ENCODE measurements around the gene SLC25A48.
A peak's percentile ranks its signal among the peaks of the same experiment; 100 is the strongest.

Gene SLC25A48

DNA sequence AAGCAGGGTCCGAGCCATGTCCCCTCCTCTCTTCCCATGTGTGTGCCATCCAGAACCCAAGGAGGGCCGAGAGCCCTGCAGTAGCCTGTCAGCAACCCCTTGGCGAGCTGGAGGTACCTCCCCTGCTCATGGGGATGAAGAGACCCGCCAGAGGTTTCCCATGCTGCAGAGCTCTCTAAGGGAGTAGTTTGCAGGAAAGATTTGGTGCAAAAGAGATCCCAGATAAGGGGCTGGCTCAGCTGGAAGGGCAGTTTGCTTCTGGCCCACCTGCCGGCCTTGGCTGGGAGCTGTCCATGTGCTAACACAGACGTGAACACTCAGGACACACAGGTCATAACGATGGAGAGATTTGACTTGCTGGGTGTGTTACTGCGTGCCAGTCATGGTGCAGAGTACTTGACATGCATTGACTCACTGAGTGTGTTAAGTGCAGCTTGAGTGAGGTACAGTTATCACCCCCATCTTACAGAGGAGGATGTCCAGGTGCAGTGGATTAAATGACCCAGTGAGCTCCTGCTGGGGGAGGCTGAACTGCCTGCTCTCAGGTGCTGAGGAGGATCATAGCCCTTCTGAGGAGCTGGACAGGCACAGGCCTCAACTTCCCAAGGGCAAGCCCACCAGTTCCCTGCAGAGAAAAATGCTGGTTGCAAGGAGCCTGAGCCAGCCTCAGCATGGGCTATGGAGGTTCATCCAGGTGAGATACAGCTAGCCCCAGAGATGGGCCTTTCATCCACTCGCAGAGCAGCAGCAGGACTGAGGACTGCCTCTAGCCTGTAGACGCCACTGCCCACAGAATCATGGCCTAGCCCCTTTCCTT, 6.3 kb upstream of the SLC25A48 start:
- TF ChIP-seq Cebpa-rat (IDR thresholded peaks at IDR 0.05), result no peak
- peaks cover 0 to 11% (median 0%) of the 10 kb centered on the region in 11 experiments; a peak in 3 of 22 replicates for H3K27me3 ChIP-seq

DNA sequence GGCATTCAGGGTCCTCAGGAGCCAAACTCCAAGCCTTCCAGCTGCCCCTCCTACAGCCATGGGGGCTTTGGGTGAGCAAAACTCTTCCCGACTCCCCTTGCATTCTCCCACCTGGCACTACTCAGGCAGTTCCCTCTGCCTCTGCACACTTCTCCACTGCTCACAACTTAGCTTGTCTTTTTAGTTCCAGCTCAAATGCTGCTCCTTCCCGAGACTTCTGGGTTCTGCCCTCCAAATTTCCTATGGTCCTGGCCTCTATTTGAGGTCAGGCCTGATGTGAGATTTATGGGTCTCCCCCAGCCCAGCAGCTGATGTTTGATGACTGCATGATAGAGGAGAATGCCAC, 5.7 kb upstream of the SLC25A48 start:
- Histone ChIP-seq H4K20me1 (peaks cover 0 to 5% (median 0%) of the 10 kb centered on the region in 11 experiments; a peak in 3 of 22 replicates), H3K4me1 (no peaks in the 10 kb centered on the region), H3K4me2 (no peak overlapping the region), H3K36me3 (no peaks in the 10 kb centered on the region), H3K9me3 (replicated peaks in 1 of 11) (no peaks in the 10 kb centered on the region), H3K27me3 (peaks cover under 1 to 15% (median 2%) of the 10 kb centered on the region in 11 experiments; a peak in 17 of 22 replicates), H3K4me3 (no peak overlapping the region), H3K9ac (no peak overlapping the region), H3K27ac (no peak overlapping the region)
- TF ChIP-seq Cebpa-rat (IDR thresholded peaks at IDR 0.05), result no peak

More for the DNA sequence above, 6.3 kb upstream of the SLC25A48 start:
- Histone ChIP-seq H3K36me3 (no peaks in the 10 kb centered on the region), H3K27ac (no peak overlapping the region), H3K9me3 (replicated peaks in 1 of 11) (no peaks in the 10 kb centered on the region), H3K9ac (no peak overlapping the region), H3K4me2 (no peak overlapping the region), H3K4me1 (no peaks in the 10 kb centered on the region), H4K20me1 (peaks cover 0 to 5% (median 0%) of the 10 kb centered on the region in 11 experiments; a peak in 2 of 22 replicates), H3K4me3 (no peak overlapping the region)

DNA sequence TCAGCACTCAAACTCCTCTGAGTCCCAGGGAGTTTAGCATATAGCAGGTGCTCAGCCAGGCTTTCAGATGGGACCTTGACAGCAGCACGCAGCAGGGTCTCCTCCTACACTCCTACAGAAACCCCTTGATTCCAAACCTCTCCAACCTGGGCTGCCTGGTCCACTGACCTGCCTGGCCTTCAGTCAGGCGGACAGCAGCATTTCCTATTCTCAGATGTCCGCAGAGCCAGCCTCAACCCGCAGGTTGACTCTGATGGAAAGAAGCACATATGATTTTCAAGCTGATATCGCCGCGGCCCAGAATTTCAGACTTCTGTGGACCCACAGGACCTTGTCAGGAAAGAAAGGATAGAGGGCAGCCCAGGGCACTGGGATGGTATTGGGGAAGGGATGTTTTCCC, 5.3 kb upstream of the SLC25A48 start:
- peaks cover 0 to 7% (median 0%) of the 10 kb centered on the region in 11 experiments; a peak in 4 of 22 replicates for H4K20me1 ChIP-seq
- H3K36me3 ChIP-seq, result no peaks in the 10 kb centered on the region
- H3K27ac ChIP-seq, result no peak overlapping the region
- no peaks in the 10 kb centered on the region for H3K9me3 ChIP-seq (replicated peaks in 1 of 11)
- H3K9ac ChIP-seq, result no peak overlapping the region
- peaks cover 0 to 1% (median 0%) of the 10 kb centered on the region in 10 experiments; a peak in 2 of 20 replicates for H3K4me1 ChIP-seq
- H3K4me3 ChIP-seq, result no peak overlapping the region
- TF ChIP-seq Cebpa-rat (IDR thresholded peaks at IDR 0.05), result no peak
- H3K4me2 ChIP-seq, result no peak overlapping the region
- H3K27me3 ChIP-seq, result peaks cover 5 to 19% (median 7%) of the 10 kb centered on the region in 11 experiments

DNA sequence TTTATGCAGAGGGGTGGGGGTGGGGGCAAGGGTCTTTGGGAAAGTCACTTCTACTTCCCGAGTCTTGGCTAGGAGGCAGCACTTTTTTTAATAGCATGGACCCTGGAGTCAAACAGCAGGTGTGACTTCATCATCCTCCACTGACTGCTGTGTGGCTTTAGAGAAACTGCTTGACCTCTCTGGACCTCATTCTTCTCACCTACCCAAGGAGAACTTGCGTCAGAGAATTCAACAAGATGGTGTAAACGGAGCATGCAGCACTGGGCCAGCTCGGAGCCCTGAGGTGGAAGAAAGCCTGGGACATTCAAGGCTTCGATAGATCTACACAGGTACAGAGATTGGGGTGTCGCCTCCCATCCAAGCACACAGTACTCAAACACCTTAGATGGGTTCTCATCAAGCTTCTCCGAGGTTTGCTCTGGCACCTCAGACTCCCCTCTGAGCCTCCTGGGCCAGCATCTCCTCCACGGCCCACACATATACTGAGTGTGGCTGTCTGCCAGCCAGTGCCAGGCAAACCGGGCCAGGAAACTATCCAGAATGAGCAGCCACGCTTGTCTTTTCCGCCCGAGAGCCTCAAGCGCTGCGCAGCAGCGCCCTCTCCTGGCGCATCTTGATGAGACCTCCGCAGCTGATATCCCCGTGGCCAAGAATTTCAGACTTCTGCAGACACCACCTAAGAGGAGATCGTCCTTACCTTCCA, 4.6 kb upstream of the SLC25A48 start:
- TF ChIP-seq Cebpa-rat (IDR thresholded peaks at IDR 0.05), result no peak
- H3K4me2 ChIP-seq, result 0 out of 22 replicates have a peak overlapping the region, but pooled peaks of 1 of the 11 experiments have one; percentile 5

DNA sequence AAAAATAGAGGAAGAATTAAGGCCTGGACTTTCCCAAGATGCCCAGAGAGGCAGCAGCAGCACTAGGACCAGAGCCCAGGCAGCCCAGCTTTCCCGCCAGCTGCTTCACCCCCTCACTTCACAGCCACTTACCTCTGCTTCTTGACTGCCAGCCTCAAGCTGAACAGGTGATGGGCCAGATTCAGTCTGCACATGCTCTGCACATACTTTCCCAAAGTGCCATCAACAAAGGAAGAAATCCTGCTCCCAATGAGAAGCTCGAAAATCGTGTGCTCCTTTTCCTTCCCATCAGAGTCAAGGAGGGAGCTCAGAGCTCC, 4.1 kb upstream of the SLC25A48 start:
- no peak overlapping the region for H3K9ac ChIP-seq
- no peak overlapping the region for H3K4me2 ChIP-seq
- 0 out of 22 replicates have a peak, but pooled peaks cover 0 to 5% (median 0%) of the 10 kb centered on the region in 11 experiments for H3K9me3 ChIP-seq (replicated peaks in 1 of 11)
- H3K27ac ChIP-seq, result no peak overlapping the region
- H4K20me1 ChIP-seq, result peaks cover 0 to 8% (median 0%) of the 10 kb centered on the region in 11 experiments; a peak in 4 of 22 replicates
- no peak for TF ChIP-seq Cebpa-rat (IDR thresholded peaks at IDR 0.05)
- no peak overlapping the region for H3K4me3 ChIP-seq
- peaks cover 0 to 11% (median 2%) of the 10 kb centered on the region in 10 experiments; a peak in 5 of 20 replicates for H3K4me1 ChIP-seq
- H3K27me3 ChIP-seq, result peaks cover 17 to 31% (median 18%) of the 10 kb centered on the region in 11 experiments
- no peaks in the 10 kb centered on the region for H3K36me3 ChIP-seq

More for the DNA sequence above, 4.6 kb upstream of the SLC25A48 start:
- H3K27ac ChIP-seq, result no peak overlapping the region
- no peak overlapping the region for H3K4me3 ChIP-seq
- peaks cover 0 to 8% (median 0%) of the 10 kb centered on the region in 11 experiments; a peak in 4 of 22 replicates for H4K20me1 ChIP-seq
- H3K27me3 ChIP-seq, result peaks cover 11 to 26% (median 13%) of the 10 kb centered on the region in 11 experiments
- H3K4me1 ChIP-seq, result peaks cover 0 to 8% (median 1%) of the 10 kb centered on the region in 10 experiments; a peak in 5 of 20 replicates
- no peaks in the 10 kb centered on the region for H3K36me3 ChIP-seq
- H3K9me3 ChIP-seq (replicated peaks in 1 of 11), result no peaks in the 10 kb centered on the region
- no peak overlapping the region for H3K9ac ChIP-seq

GRCh38 chr5:135830876-135831275, 3.6 kb upstream of the SLC25A48 start:
- H3K4me1 ChIP-seq, result peaks cover 0 to 11% (median 2%) of the 10 kb centered on the region in 10 experiments; a peak in 5 of 20 replicates
- H3K4me3 ChIP-seq, result no peak overlapping the region
- H4K20me1 ChIP-seq, result peaks cover 0 to 8% (median 0%) of the 10 kb centered on the region in 11 experiments; a peak in 4 of 22 replicates
- no peak overlapping the region for H3K27ac ChIP-seq
- H3K27me3 ChIP-seq, result peaks cover 20 to 36% (median 24%) of the 10 kb centered on the region in 11 experiments
- no peak overlapping the region for H3K9ac ChIP-seq
- no peak for TF ChIP-seq Cebpa-rat (IDR thresholded peaks at IDR 0.05)
- no peaks in the 10 kb centered on the region for H3K36me3 ChIP-seq
- no peak overlapping the region for H3K4me2 ChIP-seq
- 0 out of 22 replicates have a peak, but pooled peaks cover 0 to 5% (median 0%) of the 10 kb centered on the region in 11 experiments for H3K9me3 ChIP-seq (replicated peaks in 1 of 11)

DNA sequence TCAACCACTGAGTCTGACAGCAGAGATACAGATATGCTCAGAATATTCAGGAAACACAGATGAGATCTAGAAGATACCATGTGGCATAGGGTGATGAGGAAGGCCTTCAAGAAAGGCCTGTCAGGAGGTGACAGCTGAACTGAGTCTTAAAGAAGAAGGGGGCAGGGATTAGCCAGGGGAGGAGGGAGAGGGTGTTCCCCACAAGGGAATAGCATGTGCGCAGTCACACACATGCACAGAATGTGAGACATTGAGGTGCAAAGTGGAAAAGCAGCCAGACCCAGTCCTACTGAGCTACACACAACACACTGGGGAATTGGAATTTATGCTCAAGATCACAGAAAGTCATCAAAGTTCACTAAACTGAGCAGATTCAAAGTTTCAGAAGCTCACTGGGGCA, 3.0 kb upstream of the SLC25A48 start:
- H3K9me3 ChIP-seq (replicated peaks in 1 of 11), result peaks cover 0 to 5% (median 0%) of the 10 kb centered on the region in 11 experiments; a peak in 1 of 22 replicates
- peaks cover 0 to 8% (median 0%) of the 10 kb centered on the region in 11 experiments; a peak in 4 of 22 replicates for H4K20me1 ChIP-seq
- H3K4me1 ChIP-seq, result peaks cover 0 to 11% (median 2%) of the 10 kb centered on the region in 10 experiments; a peak in 5 of 20 replicates
- no peak overlapping the region for H3K9ac ChIP-seq
- no peak overlapping the region for H3K4me2 ChIP-seq
- H3K4me3 ChIP-seq, result no peak overlapping the region
- H3K36me3 ChIP-seq, result no peaks in the 10 kb centered on the region
- peaks cover 20 to 39% (median 26%) of the 10 kb centered on the region in 11 experiments for H3K27me3 ChIP-seq
- TF ChIP-seq Cebpa-rat (IDR thresholded peaks at IDR 0.05), result no peak
- no peak overlapping the region for H3K27ac ChIP-seq

GRCh38 chr5:135831851-135832555, 2.5 kb upstream of the SLC25A48 start:
- H3K36me3 ChIP-seq, result no peaks in the 10 kb centered on the region
- H3K27ac ChIP-seq, result no peak overlapping the region
- no peak overlapping the region for H3K4me2 ChIP-seq
- no peak overlapping the region for H3K9ac ChIP-seq
- H3K4me1 ChIP-seq, result peaks cover 0 to 11% (median 2%) of the 10 kb centered on the region in 10 experiments; a peak in 5 of 20 replicates
- peaks cover 0 to 6% (median 0%) of the 10 kb centered on the region in 11 experiments; a peak in 1 of 22 replicates for H3K9me3 ChIP-seq (replicated peaks in 1 of 11)
- H3K27me3 ChIP-seq, result peaks cover 20 to 42% (median 26%) of the 10 kb centered on the region in 11 experiments
- TF ChIP-seq Cebpa-rat (IDR thresholded peaks at IDR 0.05), result no peak
- H4K20me1 ChIP-seq, result peaks cover 0 to 8% (median 0%) of the 10 kb centered on the region in 11 experiments; a peak in 4 of 22 replicates
- no peak overlapping the region for H3K4me3 ChIP-seq
